Dedifferentiated amniotic fluid mesenchymal stem cell (primary cell): ENCODE results near the gene NECTIN1.

Source experiments
- DNase-seq: peaks from one replicate; pipeline ENCODE4 v3.0.0-alpha.2; 2016; ENCODE audit errors: extremely low spot score

NECTIN1 gene, protein sequence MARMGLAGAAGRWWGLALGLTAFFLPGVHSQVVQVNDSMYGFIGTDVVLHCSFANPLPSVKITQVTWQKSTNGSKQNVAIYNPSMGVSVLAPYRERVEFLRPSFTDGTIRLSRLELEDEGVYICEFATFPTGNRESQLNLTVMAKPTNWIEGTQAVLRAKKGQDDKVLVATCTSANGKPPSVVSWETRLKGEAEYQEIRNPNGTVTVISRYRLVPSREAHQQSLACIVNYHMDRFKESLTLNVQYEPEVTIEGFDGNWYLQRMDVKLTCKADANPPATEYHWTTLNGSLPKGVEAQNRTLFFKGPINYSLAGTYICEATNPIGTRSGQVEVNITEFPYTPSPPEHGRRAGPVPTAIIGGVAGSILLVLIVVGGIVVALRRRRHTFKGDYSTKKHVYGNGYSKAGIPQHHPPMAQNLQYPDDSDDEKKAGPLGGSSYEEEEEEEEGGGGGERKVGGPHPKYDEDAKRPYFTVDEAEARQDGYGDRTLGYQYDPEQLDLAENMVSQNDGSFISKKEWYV

DNA sequence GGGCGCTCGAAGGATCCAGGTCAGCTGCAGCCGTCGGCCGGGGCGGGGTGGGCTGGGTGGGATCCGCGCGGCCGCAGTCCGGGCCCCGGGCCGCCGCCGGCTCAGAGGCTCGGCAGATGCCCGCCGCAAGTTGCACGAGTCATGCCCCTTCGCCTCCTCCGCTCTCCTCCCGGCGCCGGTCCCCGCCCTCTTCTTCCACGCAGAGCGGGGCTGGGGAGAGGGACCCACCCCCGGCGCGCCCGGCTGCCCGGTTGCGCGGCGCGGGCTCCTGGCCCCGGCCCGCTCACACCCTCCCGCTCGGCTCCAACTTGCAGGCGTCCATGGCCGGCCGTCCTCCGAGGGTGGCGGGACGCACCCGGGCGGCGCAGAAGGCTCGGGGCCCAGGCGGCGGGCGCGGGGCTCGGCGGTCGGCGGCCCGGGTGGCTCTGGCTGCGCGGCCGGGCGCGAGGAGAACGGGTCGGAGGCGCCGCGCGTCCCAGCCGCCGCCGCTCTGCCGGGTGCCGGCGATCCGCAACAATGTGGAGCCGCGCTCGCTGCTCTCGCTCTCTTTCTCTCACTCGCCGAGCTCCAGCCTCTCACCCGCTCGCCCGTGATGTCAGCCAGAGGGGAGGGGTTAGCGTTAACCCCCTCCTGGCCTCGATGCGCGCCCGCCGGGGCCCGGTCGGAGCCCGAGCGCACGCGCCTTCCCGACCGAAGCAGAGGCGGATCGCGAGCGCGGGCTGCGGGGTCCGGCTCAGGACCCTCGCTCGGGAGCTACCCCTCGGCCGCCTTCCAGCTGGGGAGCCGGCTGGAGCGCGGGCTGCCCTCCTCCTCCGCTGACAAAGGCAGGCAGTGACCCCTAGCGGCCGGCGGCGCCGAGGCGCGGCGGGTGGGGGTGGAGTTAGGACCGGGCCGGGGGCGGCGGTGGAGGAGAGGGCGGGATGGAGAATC is at the start of gene NECTIN1:
Gene NECTIN1 (minus strand): TSS at position 550 of the 930 bp plus-strand sequence. CDS start 647 bp downstream, outside the sequence.
- peak; percentile 67 for DNase-seq

- DNase-seq = no peak
These were observed 49.6 kb upstream of the NECTIN1 start for GRCh38 chr11:119778391-119779194.

DNA sequence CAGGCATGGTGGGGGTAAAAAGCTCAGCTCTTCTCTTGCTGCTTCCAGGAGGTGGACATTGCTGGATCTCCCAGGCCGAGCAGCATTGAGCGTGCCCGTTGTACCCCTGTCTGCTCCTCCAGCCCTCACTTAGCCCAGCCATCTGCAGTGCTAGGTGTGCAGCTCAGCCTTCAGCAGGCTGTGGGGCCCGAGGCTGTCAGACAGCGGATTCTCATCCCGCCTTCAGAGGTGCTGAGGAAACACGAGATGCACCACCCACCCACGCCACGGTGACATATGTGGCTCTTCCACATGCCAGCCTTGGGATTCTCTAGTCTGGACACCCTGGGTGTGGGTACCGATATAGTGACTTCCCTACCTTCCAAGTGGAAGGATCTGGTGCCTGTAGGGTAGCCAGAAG is 48.9 kb upstream of the NECTIN1 start:
- DNase-seq = no peak

DNA sequence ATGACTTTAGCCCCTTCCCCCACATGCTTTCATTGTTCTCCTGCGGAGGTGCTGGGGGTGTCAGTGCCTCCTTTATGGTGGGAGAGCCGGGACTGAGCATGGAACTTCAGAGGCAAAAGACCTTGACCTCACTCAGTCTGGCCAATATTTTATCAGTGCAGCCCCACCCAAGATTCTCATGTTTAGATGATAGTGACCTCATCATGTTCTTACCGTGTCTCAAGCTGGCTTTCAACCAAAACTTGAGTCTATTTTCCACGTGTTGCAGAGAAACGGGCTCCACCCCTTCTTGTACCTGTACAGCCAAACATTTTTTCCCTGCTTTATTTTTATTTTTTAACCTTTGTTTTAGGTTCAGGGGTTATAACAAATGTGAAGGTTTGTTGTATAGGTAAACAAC is 47.7 kb upstream of the NECTIN1 start:
- no peak for DNase-seq

- no peak for DNase-seq
These were observed 47.1 kb upstream of the NECTIN1 start for GRCh38 chr11:119776031-119776636.

DNA sequence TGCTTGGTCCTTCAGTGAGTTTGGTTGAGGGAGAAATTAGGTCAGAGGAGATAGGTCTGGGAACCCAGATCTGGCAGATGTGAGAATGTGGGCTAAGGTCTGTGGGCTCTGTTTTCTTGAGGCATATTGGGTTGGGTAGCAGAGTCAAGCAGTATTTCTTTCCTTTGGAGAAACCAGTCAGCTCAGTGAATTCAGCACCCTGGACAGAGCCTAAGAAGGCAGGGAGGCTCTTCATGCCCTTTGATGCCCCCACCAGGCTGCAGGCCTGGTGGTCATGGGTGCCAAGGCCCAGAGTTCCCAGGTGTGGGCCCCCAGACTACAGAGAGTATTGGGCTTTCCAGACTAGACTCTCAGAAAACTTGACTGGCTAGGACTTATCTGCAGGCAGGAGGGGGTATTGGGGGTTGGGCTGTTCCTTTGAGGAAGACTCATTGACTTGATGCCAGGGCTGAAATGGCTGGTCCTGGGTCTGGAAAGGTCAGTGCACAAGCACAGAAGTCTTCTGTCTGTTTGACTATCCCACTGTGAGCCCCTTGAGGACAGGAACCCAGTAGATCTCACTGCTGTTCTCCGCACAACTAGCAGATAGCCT is 45.3 kb upstream of the NECTIN1 start:
- no peak for DNase-seq

- no peak for DNase-seq
These were observed 43.8 kb upstream of the NECTIN1 start for GRCh38 chr11:119772641-119773415.

GRCh38 chr11:119772076-119772475 is 43.1 kb upstream of the NECTIN1 start:
- no peak for DNase-seq

GRCh38 chr11:119771172-119771770 is 42.3 kb upstream of the NECTIN1 start:
- DNase-seq = no peak

GRCh38 chr11:119765628-119766027 is 36.6 kb upstream of the NECTIN1 start:
- no peak for DNase-seq

DNA sequence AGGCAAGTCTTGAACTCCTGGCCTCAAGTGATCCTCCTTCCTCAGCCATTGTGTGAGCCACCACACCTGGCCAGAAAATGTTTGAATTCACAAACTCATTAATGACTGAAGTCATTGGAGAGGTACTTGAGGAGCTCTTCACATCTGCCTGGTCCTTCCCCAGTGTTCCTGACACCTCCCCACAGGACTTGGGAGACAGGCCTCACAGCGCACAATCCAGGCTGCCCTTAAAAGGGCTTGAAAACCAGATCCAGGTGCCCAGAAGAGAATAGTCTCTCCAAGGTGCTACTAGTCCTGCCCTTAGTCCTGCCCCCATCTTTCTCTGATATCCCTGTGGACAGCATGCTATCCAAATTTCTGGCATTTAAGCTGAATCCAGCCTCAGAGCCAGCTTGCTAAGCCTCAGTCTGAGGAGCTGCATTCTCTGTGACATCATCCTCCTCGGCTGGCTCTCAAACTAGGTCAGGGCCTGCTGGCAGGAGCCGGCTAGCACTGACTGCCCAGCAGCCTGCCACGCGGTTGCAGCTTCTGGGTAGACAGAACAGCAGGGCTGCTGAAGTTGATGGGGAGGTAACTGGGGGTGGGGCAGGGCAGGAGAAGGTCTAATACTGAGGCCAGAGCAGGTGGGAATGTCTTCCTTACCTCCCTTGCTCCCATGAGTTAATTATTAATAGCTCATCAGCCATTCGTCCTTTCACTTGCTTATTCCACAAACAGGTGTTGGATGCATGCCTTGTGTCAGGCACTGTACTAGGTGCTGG is 35.3 kb upstream of the NECTIN1 start:
- peak; percentile 71 for DNase-seq

GRCh38 chr11:119763071-119763728 is 34.2 kb upstream of the NECTIN1 start:
- no peak for DNase-seq

DNA sequence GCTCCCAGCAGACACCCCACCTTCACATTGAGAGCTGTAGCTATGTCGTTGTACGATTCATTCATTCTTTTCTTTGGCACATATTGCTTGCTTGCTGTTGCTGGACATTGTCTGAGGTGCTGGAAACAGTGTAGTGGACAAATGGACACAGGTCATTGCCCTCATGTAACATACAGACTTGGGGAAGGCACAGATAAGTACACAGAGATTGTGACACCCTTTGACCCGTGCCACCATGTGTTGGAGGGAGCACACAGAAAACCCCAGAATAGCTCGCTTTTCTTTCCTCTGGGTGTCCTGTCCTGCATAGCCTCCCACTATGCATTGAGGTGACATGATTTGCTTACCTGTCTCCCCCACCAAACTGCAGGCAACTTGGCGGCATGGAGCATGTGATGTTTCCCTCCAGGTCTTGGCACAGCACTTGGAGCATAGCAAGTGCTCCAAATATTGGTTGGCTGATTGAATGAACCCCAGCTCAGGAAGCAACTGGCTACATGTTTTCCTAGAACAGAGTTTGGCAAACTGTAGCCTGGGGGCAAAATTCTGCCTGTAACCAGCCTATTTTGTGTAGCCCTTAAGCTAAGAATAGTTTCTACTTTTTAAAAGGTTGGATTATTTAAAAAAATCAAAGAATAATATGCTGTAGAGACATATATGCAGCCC is 30.9 kb upstream of the NECTIN1 start:
- DNase-seq = no peak

- peak; percentile 45 for DNase-seq
These were observed 30.3 kb upstream of the NECTIN1 start for GRCh38 chr11:119759324-119759723.

- no peak for DNase-seq
These were observed 29.3 kb upstream of the NECTIN1 start for GRCh38 chr11:119758291-119758690.

GRCh38 chr11:119757378-119757777 is 28.4 kb upstream of the NECTIN1 start:
- no peak for DNase-seq

DNA sequence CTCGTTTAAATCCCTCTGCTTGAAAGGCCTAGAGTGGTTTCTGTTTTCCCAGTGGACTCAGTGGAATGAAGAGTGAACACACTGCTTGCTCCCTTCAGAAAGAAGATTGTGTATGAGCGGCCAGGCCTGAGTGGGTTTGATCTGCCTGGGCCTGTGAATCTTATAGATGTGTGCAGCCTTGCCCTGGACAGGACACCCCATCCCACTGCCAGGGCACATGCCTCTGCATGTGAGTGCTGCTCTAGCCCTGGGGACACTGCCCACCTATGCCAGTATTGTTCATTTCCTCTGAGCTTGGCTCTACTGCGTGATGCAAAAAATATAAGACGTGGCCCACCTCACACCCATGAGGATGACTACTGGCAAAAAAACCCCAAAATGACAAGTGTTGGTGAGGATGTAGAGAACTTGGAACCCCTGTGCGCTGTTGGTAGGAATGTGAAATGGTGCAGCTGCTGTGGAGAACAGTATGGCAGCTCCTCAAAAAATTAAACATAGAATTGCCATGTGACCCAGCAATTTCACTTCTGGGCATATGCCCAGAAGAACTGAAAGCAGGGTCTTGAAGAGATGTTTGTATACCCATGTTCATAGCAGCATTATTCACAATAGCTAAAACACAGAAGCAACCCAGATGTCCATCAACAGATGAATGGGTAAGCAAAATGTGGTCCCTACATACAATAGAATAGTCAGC is 27.3 kb upstream of the NECTIN1 start:
- DNase-seq = no peak
